HepG2 (cell line): ENCODE measurements around the gene APBB1IP. TPM values are rescaled to one million over a fixed set of nuclear protein-coding genes. Genes with fewer than 3 reads are reported as not detected.

Source experiments
- ATAC-seq: fragments of 200-7000 bp; cut with Tn5 transposase; 3 replicates; pipeline ENCODE4 v1.9.1; 2020; ENCODE audit warnings: mild to moderate bottlenecking, moderate library complexity
- BruUV-seq: library from RNA; stranded (reverse); fragments of 400-500 nt; replicated peaks from 2 replicates; lab custom pipeline; 2021; lab: Mats Ljungman, UMichigan
- CTCF ChIA-PET: fragments of 300-600 bp; formaldehyde crosslinking; extraction: SDS; loops from one replicate; lab custom pipeline; 2021; ENCODE audit warnings: low total read pairs, inconsistent platforms, low intra/inter-chr PET ratio; lab: Yijun Ruan, JAX
- POLR2A ChIA-PET: fragments of 350-600 bp; sonication (Branson Sonifier 250); formaldehyde crosslinking; loops from one replicate; lab custom pipeline; 2020; ENCODE audit warnings: antibody characterized with exemption, inconsistent platforms; lab: Yijun Ruan, JAX
- DNase-seq: peaks from one replicate; pipeline ENCODE4 v3.0.0-alpha.2; 2015; ENCODE audit warnings: low spot score
- FAIRE-seq: peaks from 3 replicates; lab custom pipeline; 2011; peaks lifted over from hg19 to GRCh38; lab: Jason Lieb, UNC
- H2AFZ ChIP-seq: one replicate; pipeline ENCODE4 v1.6.1; 2011; ENCODE audit warnings: low read length, inconsistent platforms
- H3K27ac ChIP-seq: fragments of 300-600 bp; 3 replicates; pipeline ENCODE4 v1.8.0; 2011; ENCODE audit warnings: mixed run types, mild to moderate bottlenecking, mixed read lengths, low read length, inconsistent platforms; ENCODE audit not compliant: insufficient read depth; ENCODE audit errors: extremely low read length
- H3K27me3 ChIP-seq, 2 experiments: fragments of 200-600 bp in 1 of 2; 2 replicates in 1 of 2; 3 replicates in 1 of 2; pipeline versions ENCODE4 v1.6.0 to v1.8.0; 2011; ENCODE audit warnings: low read length in 2 of 2, mild to moderate bottlenecking in 2 of 2, moderate library complexity in 2 of 2, inconsistent platforms in 1 of 2; ENCODE audit not compliant: insufficient read depth in 2 of 2, control insufficient read depth in 1 of 2
- H3K36me3 ChIP-seq, 2 experiments: fragments of 200-600 bp in 1 of 2; replicated peaks in 1 of 2; 2 replicates in 1 of 2; 3 replicates in 1 of 2; pipeline versions ENCODE4 v1.5.1 to v1.8.0; 2011; ENCODE audit warnings: low read length in 2 of 2, inconsistent platforms in 1 of 2; ENCODE audit not compliant: insufficient read depth in 2 of 2, control insufficient read depth in 1 of 2
- H3K4me1 ChIP-seq: 2 replicates; pipeline ENCODE4 v1.5.1; 2012; ENCODE audit warnings: low read length, inconsistent platforms; ENCODE audit not compliant: insufficient read depth
- H3K4me2 ChIP-seq: 2 replicates; pipeline ENCODE4 v1.6.0; 2011; ENCODE audit warnings: low read depth, low read length, inconsistent platforms
- H3K4me3 ChIP-seq, 3 experiments: fragments of 200-600 bp in 1 of 3; sonication (generic), shearing (Covaris generic) in 1 of 3; replicated peaks in 1 of 3; 2 replicates each; pipeline ENCODE4 v1.5.1; 2011 to 2016; ENCODE audit warnings: low read length in 3 of 3, inconsistent platforms in 2 of 3, low read depth in 2 of 3, mild to moderate bottlenecking in 2 of 3, control low read depth in 1 of 3, mixed read lengths in 1 of 3; ENCODE audit not compliant: insufficient read depth in 1 of 3
- H3K79me2 ChIP-seq: one replicate; pipeline ENCODE4 v1.6.1; 2011; ENCODE audit warnings: low read length, inconsistent platforms; ENCODE audit not compliant: insufficient read depth
- H3K9ac ChIP-seq: 2 replicates; pipeline ENCODE4 v1.6.0; 2011; ENCODE audit warnings: mild to moderate bottlenecking, low read depth, low read length, inconsistent platforms; ENCODE audit not compliant: insufficient read depth
- H3K9me3 ChIP-seq: 2 replicates; pipeline ENCODE4 v1.5.1; 2012; ENCODE audit warnings: mild to moderate bottlenecking, low read length
- H4K20me1 ChIP-seq: 2 replicates; pipeline ENCODE4 v1.6.0; 2011; ENCODE audit warnings: inconsistent platforms, mild to moderate bottlenecking, low read length, moderate library complexity; ENCODE audit not compliant: insufficient read depth
- ERF ChIP-seq: IDR thresholded peaks from 2 replicates; pipeline ENCODE4 v1.6.1; 2018; ENCODE audit warnings: missing biosample characterization, missing genetic modification reagents
- HES4 ChIP-seq: sonication (generic); formaldehyde crosslinking; IDR thresholded peaks from 2 replicates; pipeline ENCODE4 v1.9.0; 2021; ENCODE audit warnings: mild to moderate bottlenecking, missing genetic modification reagents, borderline replicate concordance
- HNRNPLL ChIP-seq: fragments of 200-400 bp; formaldehyde crosslinking; IDR thresholded peaks from 2 replicates; pipeline ENCODE4 v1.6.1; 2017; ENCODE audit warnings: mild to moderate bottlenecking, low read depth, low read length; ENCODE audit not compliant: poor library complexity, severe bottlenecking
- JUNB ChIP-seq: sonication (generic); formaldehyde crosslinking; IDR thresholded peaks from 2 replicates; pipeline ENCODE4 v1.8.0; 2022; ENCODE audit warnings: missing genetic modification reagents, mild to moderate bottlenecking, borderline replicate concordance
- MEIS1 ChIP-seq: sonication (generic); formaldehyde crosslinking; IDR thresholded peaks from 2 replicates; pipeline ENCODE4 v1.9.0; 2021; ENCODE audit warnings: mild to moderate bottlenecking, missing genetic modification reagents, moderate library complexity, borderline replicate concordance
- MTA3 ChIP-seq: sonication (generic); formaldehyde crosslinking; IDR thresholded peaks from 2 replicates; pipeline ENCODE4 v1.4.0; 2020; ENCODE audit warnings: missing genetic modification reagents
- MXI1 ChIP-seq: IDR thresholded peaks from 3 replicates; pipeline ENCODE4 v1.6.1; 2012; ENCODE audit warnings: low read depth, low read length, inconsistent platforms, borderline replicate concordance
- NRL ChIP-seq: sonication (generic); formaldehyde crosslinking; IDR thresholded peaks from 2 replicates; pipeline ENCODE4 v1.5.0; 2020; ENCODE audit warnings: missing genetic modification reagents, mild to moderate bottlenecking, moderate library complexity, borderline replicate concordance
- PAF1 ChIP-seq: IDR thresholded peaks from 2 replicates; pipeline ENCODE4 v1.6.1; 2016; ENCODE audit warnings: missing genetic modification reagents, missing compliant biosample characterization
- RARA ChIP-seq: IDR thresholded peaks from 2 replicates; pipeline ENCODE4 v1.6.1; 2016; ENCODE audit warnings: missing genetic modification reagents, missing compliant biosample characterization
- RFXAP ChIP-seq: sonication (generic); formaldehyde crosslinking; IDR thresholded peaks from 2 replicates; pipeline ENCODE4 v1.4.0; 2020; ENCODE audit warnings: missing genetic modification reagents, borderline replicate concordance
- SMAD1 ChIP-seq: sonication (generic); formaldehyde crosslinking; IDR thresholded peaks from 2 replicates; pipeline ENCODE4 v1.4.0; 2020; ENCODE audit warnings: missing genetic modification reagents, low read depth, mild to moderate bottlenecking, borderline replicate concordance
- SMYD3 ChIP-seq: sonication (generic); formaldehyde crosslinking; IDR thresholded peaks from 2 replicates; pipeline ENCODE4 v1.8.1; 2023; ENCODE audit warnings: mild to moderate bottlenecking, missing genetic modification reagents
- SRSF4 ChIP-seq: fragments of 200-400 bp; formaldehyde crosslinking; IDR thresholded peaks from one replicate; pipeline ENCODE4 v1.6.1; 2018; ENCODE audit warnings: mild to moderate bottlenecking, low read depth, low read length, moderate library complexity; ENCODE audit not compliant: poor library complexity, severe bottlenecking
- TSC22D2 ChIP-seq: sonication (generic); formaldehyde crosslinking; IDR thresholded peaks from 2 replicates; pipeline ENCODE4 v1.5.1; 2020; ENCODE audit warnings: missing genetic modification reagents, mild to moderate bottlenecking, borderline replicate concordance
- WIZ ChIP-seq: sonication (generic); formaldehyde crosslinking; IDR thresholded peaks from 2 replicates; pipeline ENCODE4 v1.5.1; 2020; ENCODE audit warnings: mild to moderate bottlenecking, missing genetic modification reagents
- ZNF205 ChIP-seq: IDR thresholded peaks from 2 replicates; pipeline ENCODE4 v1.6.1; 2018; ENCODE audit warnings: missing biosample characterization, missing genetic modification reagents
- ZNF577 ChIP-seq: sonication (generic); formaldehyde crosslinking; IDR thresholded peaks from 2 replicates; pipeline ENCODE4 v1.4.0; 2020; ENCODE audit warnings: mild to moderate bottlenecking, low read depth, missing genetic modification reagents, borderline replicate concordance
- WGBS: methylation state at CpG from one replicate; pipeline ENCODE4 v1.1.6; 2017; ENCODE audit warnings: low lambda C conversion rate; 5-methylcytosine and 5-hydroxymethylcytosine counted together
- in situ Hi-C: cut with HindIII; loops from 2 replicates; pipeline ENCODE4 v1.10.0; 2017; ENCODE audit warnings: low pct_unique_long_range_greater_than_20kb; ENCODE audit not compliant: extremely low pct_ligation_motif_present
- intact Hi-C: fragments of 100-400 bp; cut with micrococcal nuclease; formaldehyde crosslinking; loops from one replicate; pipeline ENCODE4 v1.10.0; 2022; ENCODE audit not compliant: unreplicated experiment
- polyA plus RNA-seq, 8 experiments: library from polyadenylated mRNA; depleted of rRNA in 3 of 8; stranded (reverse) in 7 of 8; unstranded in 1 of 8; fragments of >200 nt; fragmentation: Illumina TruSeq in 4 of 8; extraction: Trizol in 4 of 8; gene quantifications; 2 replicates each; pipeline versions ENCODE4 v1.2.1 to v1.2.3, GENCODE V29; 2011 to 2016; ENCODE audit warnings: low read depth in 4 of 8, missing spikeins in 1 of 8, mixed read lengths in 1 of 8; ENCODE audit not compliant: insufficient read depth in 1 of 8
- total RNA-seq, 5 experiments: library from RNA; depleted of rRNA; stranded (reverse); fragments of >200 nt; fragmentation: Illumina TruSeq; extraction: Trizol; gene quantifications; 2 replicates each; pipeline ENCODE4 v1.2.3, GENCODE V29; 2016; ENCODE audit warnings: low read depth in 1 of 5
- TF ChIP-seq, protein P1 (sequence below): sonication (generic); formaldehyde crosslinking; IDR thresholded peaks from 2 replicates; pipeline ENCODE4 v1.5.1; 2020; ENCODE audit warnings: missing genetic modification reagents, mild to moderate bottlenecking, borderline replicate concordance

APBB1IP gene
- total and polyA plus RNA-seq, 2 of the 13 experiments (the other 11 are each of a cell fraction or from before 2014, with no cell fraction given) = 0.08 TPM; not detected in 1

DNA sequence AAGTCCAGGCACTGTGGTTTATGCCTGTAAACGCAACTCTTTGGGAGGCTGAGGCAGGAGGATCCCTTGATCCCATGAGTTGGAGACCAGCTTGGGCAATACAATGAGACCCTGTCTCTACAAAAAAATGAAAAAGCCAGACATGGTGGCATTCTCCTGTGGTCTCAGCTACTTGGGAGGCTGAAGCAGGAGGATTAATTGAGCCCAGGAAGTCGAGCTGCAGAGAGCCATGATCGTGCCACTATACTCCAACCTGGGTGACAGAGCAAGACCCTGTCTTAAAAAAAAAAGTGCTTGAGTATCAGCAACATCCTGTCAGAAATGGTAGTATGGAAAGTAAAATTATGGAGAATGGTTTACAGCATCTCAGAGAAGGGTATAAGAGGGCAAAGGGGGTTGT is 11.6 kb downstream of the APBB1IP start:
- Histone ChIP-seq H3K27me3 (no peaks in the 10 kb centered on the region), H4K20me1 (no peaks in the 10 kb centered on the region), H3K27ac (no peak overlapping the region), H3K4me2 (no peak overlapping the region), H2AFZ (no peak overlapping the region), H3K9ac (no peak overlapping the region), H3K9me3 (no peaks in the 10 kb centered on the region), H3K4me3 (no peak overlapping the region), H3K36me3 (no peaks in the 10 kb centered on the region), H3K4me1 (no peaks in the 10 kb centered on the region), H3K79me2 (no peaks in the 10 kb centered on the region)
- intact Hi-C loops (no loop called here), in situ Hi-C loops (no loop called here)
- ChIA-PET CTCF (no interaction called here), POLR2A (no interaction called here)
- no peak for DNase-seq
- 3% methylated on average over 3 of the region's 3 CpGs for whole genome bisulfite sequencing
- no peak for FAIRE-seq
- ATAC-seq = no peak
- BruUV-seq = no TSS peak
- TF ChIP-seq SRSF4 (no peak), MTA3 (no peak), SMYD3 (CRISPR knock-in tag) (no peak), JUNB (no peak), ZNF205 (no peak), MEIS1 (CRISPR knock-in tag) (no peak), WIZ (CRISPR knock-in tag) (no peak), HNRNPLL (no peak), RARA (no peak), ERF (no peak), HES4 (CRISPR knock-in tag) (no peak), RFXAP (CRISPR knock-in tag) (no peak), MXI1 (no peak), SMAD1 (CRISPR knock-in tag) (no peak), TSC22D2 (CRISPR knock-in tag) (no peak), NRL (CRISPR knock-in tag) (no peak), PAF1 (CRISPR knock-in tag) (no peak), ZNF577 (CRISPR knock-in tag) (no peak)
- TF ChIP-seq, protein P1, sequence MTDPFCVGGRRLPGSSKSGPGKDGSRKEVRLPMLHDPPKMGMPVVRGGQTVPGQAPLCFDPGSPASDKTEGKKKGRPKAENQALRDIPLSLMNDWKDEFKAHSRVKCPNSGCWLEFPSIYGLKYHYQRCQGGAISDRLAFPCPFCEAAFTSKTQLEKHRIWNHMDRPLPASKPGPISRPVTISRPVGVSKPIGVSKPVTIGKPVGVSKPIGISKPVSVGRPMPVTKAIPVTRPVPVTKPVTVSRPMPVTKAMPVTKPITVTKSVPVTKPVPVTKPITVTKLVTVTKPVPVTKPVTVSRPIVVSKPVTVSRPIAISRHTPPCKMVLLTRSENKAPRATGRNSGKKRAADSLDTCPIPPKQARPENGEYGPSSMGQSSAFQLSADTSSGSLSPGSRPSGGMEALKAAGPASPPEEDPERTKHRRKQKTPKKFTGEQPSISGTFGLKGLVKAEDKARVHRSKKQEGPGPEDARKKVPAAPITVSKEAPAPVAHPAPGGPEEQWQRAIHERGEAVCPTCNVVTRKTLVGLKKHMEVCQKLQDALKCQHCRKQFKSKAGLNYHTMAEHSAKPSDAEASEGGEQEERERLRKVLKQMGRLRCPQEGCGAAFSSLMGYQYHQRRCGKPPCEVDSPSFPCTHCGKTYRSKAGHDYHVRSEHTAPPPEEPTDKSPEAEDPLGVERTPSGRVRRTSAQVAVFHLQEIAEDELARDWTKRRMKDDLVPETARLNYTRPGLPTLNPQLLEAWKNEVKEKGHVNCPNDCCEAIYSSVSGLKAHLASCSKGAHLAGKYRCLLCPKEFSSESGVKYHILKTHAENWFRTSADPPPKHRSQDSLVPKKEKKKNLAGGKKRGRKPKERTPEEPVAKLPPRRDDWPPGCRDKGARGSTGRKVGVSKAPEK (CRISPR knock-in tag) = no peak
